H1 (cell line): ENCODE results near the gene SYTL1. TPM values are rescaled to one million over a fixed set of nuclear protein-coding genes. Genes with fewer than 3 reads are reported as not detected.

ENCODE experiments used
- CTCF ChIA-PET: fragments of 300-600 bp; sonication (Branson Sonifier 250); formaldehyde crosslinking; loops from one replicate; lab custom pipeline; 2021; ENCODE audit not compliant: partially characterized antibody; lab: Charles Lee
- POLR2A ChIA-PET: fragments of 300-600 bp; sonication (Branson Sonifier 250); formaldehyde crosslinking; loops from one replicate; lab custom pipeline; 2021; ENCODE audit warnings: inconsistent platforms; ENCODE audit not compliant: partially characterized antibody; lab: Charles Lee
- DNase-seq, 2 experiments: peaks; one replicate each; pipeline versions ENCODE4 v3.0.0 to v3.0.0-alpha.2; 2010 to 2022; ENCODE audit warnings: low spot score in 2 of 2, low read depth in 1 of 2, mixed read lengths in 1 of 2
- FAIRE-seq: peaks from 2 replicates; lab custom pipeline; 2011; peaks lifted over from hg19 to GRCh38; lab: Jason Lieb, UNC
- H2AFZ ChIP-seq: 2 replicates; pipeline ENCODE4 v1.8.1; 2012; ENCODE audit warnings: low read length, inconsistent platforms
- H2AK5ac ChIP-seq: 2 replicates; pipeline ENCODE4 v1.6.1; 2013; ENCODE audit warnings: low read depth, low read length
- H2BK120ac ChIP-seq: replicated peaks from 2 replicates; pipeline ENCODE3; 2013; ENCODE audit warnings: low read depth, low read length, inconsistent platforms
- H2BK12ac ChIP-seq: 2 replicates; pipeline ENCODE4 v1.6.1; 2013; ENCODE audit warnings: low read depth, low read length
- H2BK15ac ChIP-seq: 2 replicates; pipeline ENCODE4 v1.6.1; 2013; ENCODE audit warnings: low read length
- H2BK20ac ChIP-seq: 2 replicates; pipeline ENCODE4 v1.6.1; 2013; ENCODE audit warnings: low read length
- H2BK5ac ChIP-seq: 2 replicates; pipeline ENCODE4 v1.6.1; 2013; ENCODE audit warnings: low read depth, low read length
- H3K14ac ChIP-seq: 2 replicates; pipeline ENCODE4 v1.6.1; 2013; ENCODE audit warnings: inconsistent platforms; ENCODE audit not compliant: insufficient read length
- H3K18ac ChIP-seq: 2 replicates; pipeline ENCODE4 v1.6.1; 2013; ENCODE audit warnings: low read length; ENCODE audit errors: extremely low read depth
- H3K23ac ChIP-seq: 2 replicates; pipeline ENCODE4 v1.6.1; 2013; ENCODE audit warnings: inconsistent platforms; ENCODE audit not compliant: insufficient read length
- H3K23me2 ChIP-seq: 2 replicates; pipeline ENCODE4 v1.6.1; 2013; ENCODE audit warnings: low read depth, low read length
- H3K27ac ChIP-seq: 2 replicates; pipeline ENCODE4 v1.6.1; 2011; ENCODE audit warnings: low read depth, low read length, inconsistent platforms
- H3K27me3 ChIP-seq, 4 experiments: replicated peaks in 1 of 4; 1 replicate in 1 of 4; 2 replicates in 3 of 4; pipeline versions ENCODE4 v1.6.1 to v1.8.1; 2011 to 2013; ENCODE audit warnings: low read length in 3 of 4, mild to moderate bottlenecking in 3 of 4, inconsistent platforms in 2 of 4, mixed read lengths in 2 of 4, moderate library complexity in 1 of 4; ENCODE audit not compliant: control insufficient read depth in 3 of 4, insufficient read depth in 3 of 4; ENCODE audit errors: extremely low read depth in 1 of 4
- H3K36me3 ChIP-seq, 4 experiments: 2 replicates each; pipeline versions ENCODE4 v1.6.1 to v1.8.1; 2011 to 2013; ENCODE audit warnings: mild to moderate bottlenecking in 4 of 4, low read length in 3 of 4, moderate library complexity in 2 of 4, control low read depth in 1 of 4, inconsistent platforms in 1 of 4; ENCODE audit not compliant: insufficient read depth in 4 of 4, control insufficient read depth in 2 of 4
- H3K4ac ChIP-seq: replicated peaks from 2 replicates; pipeline ENCODE3; 2013; ENCODE audit warnings: low read length, low read depth, mixed read lengths, inconsistent platforms; ENCODE audit not compliant: insufficient read length
- H3K4me1 ChIP-seq, 4 experiments: replicated peaks in 1 of 4; 1 replicate in 1 of 4; 2 replicates in 3 of 4; pipeline versions ENCODE4 v1.6.1 to v1.8.1; 2011 to 2013; ENCODE audit warnings: low read length in 3 of 4, inconsistent platforms in 2 of 4, mixed read lengths in 1 of 4; ENCODE audit not compliant: insufficient read depth in 4 of 4, control insufficient read depth in 3 of 4
- H3K4me2 ChIP-seq, 2 experiments: 2 replicates each; pipeline versions ENCODE4 v1.6.1 to v1.8.1; 2011 to 2013; ENCODE audit warnings: low read depth in 2 of 2, low read length in 2 of 2, control low read depth in 1 of 2, inconsistent platforms in 1 of 2, mild to moderate bottlenecking in 1 of 2; ENCODE audit not compliant: insufficient read depth in 1 of 2
- H3K4me3 ChIP-seq, 4 experiments: fragments of 200-600, 300-600 bp in 1 of 4; sonication (generic), shearing (Covaris generic), sonication (Bioruptor Twin) in 1 of 4; 2 replicates each; pipeline versions ENCODE4 v1.5.1 to v1.8.1; 2011 to 2016; ENCODE audit warnings: low read length in 4 of 4, low read depth in 3 of 4, control low read depth in 2 of 4, inconsistent platforms in 2 of 4, mild to moderate bottlenecking in 2 of 4, mixed read lengths in 1 of 4, moderate library complexity in 1 of 4; ENCODE audit not compliant: insufficient read depth in 2 of 4; ENCODE audit errors: extremely low read depth in 1 of 4
- H3K56ac ChIP-seq: replicated peaks from 2 replicates; pipeline ENCODE3; 2013; ENCODE audit warnings: low read depth, mild to moderate bottlenecking, mixed read lengths, low read length, inconsistent platforms; ENCODE audit not compliant: insufficient read length
- H3K79me1 ChIP-seq: 2 replicates; pipeline ENCODE4 v1.6.1; 2013; ENCODE audit warnings: low read depth, low read length, control low read depth
- H3K79me2 ChIP-seq, 2 experiments: 2 replicates each; pipeline versions ENCODE4 v1.6.1 to v1.8.1; 2012 to 2013; ENCODE audit warnings: low read length in 2 of 2, mild to moderate bottlenecking in 2 of 2, inconsistent platforms in 1 of 2; ENCODE audit not compliant: insufficient read depth in 2 of 2, control insufficient read depth in 1 of 2
- H3K9ac ChIP-seq, 4 experiments: replicated peaks in 1 of 4; 1 replicate in 1 of 4; 2 replicates in 3 of 4; pipeline versions ENCODE4 v1.6.1 to v1.8.1; 2011 to 2013; ENCODE audit warnings: low read depth in 3 of 4, low read length in 3 of 4, control low read depth in 2 of 4, mild to moderate bottlenecking in 2 of 4, moderate library complexity in 2 of 4, inconsistent platforms in 1 of 4; ENCODE audit errors: extremely low read depth in 1 of 4
- H3K9me3 ChIP-seq, 2 experiments: 2 replicates each; pipeline versions ENCODE4 v1.6.1 to v1.8.1; 2012 to 2013; ENCODE audit warnings: mild to moderate bottlenecking in 2 of 2, moderate library complexity in 2 of 2, control low read depth in 1 of 2, inconsistent platforms in 1 of 2, low read depth in 1 of 2, low read length in 1 of 2, mixed read lengths in 1 of 2; ENCODE audit not compliant: insufficient read depth in 2 of 2
- H4K20me1 ChIP-seq, 2 experiments: replicated peaks in 1 of 2; 2 replicates each; pipeline versions ENCODE3 to v1.8.1; 2011 to 2013; ENCODE audit warnings: inconsistent platforms in 2 of 2, low read length in 2 of 2, mild to moderate bottlenecking in 1 of 2; ENCODE audit not compliant: insufficient read depth in 2 of 2, control insufficient read depth in 1 of 2
- H4K5ac ChIP-seq: 2 replicates; pipeline ENCODE4 v1.6.1; 2013; ENCODE audit warnings: low read length, low read depth, mixed read lengths, inconsistent platforms; ENCODE audit not compliant: insufficient read length
- H4K8ac ChIP-seq: 2 replicates; pipeline ENCODE4 v1.8.0; 2013; ENCODE audit warnings: mild to moderate bottlenecking, moderate library complexity, low read length, inconsistent platforms; ENCODE audit not compliant: insufficient read depth; ENCODE audit errors: extremely low read depth
- H4K91ac ChIP-seq: replicated peaks from 2 replicates; pipeline ENCODE3; 2013; ENCODE audit warnings: low read length, mixed read lengths, inconsistent platforms; ENCODE audit not compliant: insufficient read length
- ATF2 ChIP-seq: IDR thresholded peaks from 2 replicates; pipeline ENCODE4 v1.6.1; 2012; ENCODE audit warnings: low read length, inconsistent platforms
- CHD1 ChIP-seq: IDR thresholded peaks from 2 replicates; pipeline ENCODE4 v1.6.1; 2012; ENCODE audit warnings: low read depth, low read length, improper control_type of control experiment
- CTBP2 ChIP-seq: IDR thresholded peaks from 2 replicates; pipeline ENCODE4 v1.7.0; 2011; ENCODE audit warnings: borderline replicate concordance, mild to moderate bottlenecking, moderate library complexity, mixed read lengths, low read length; ENCODE audit not compliant: insufficient read depth, insufficient read length
- GABPA ChIP-seq: IDR thresholded peaks from 2 replicates; pipeline ENCODE4 v1.6.1; 2011; ENCODE audit warnings: mild to moderate bottlenecking, low read length, moderate library complexity, borderline replicate concordance; ENCODE audit not compliant: insufficient read depth
- KDM1A ChIP-seq: fragments of 200-600, 300-600 bp; sonication (generic); IDR thresholded peaks from 2 replicates; pipeline ENCODE4 v1.7.1; 2016; ENCODE audit warnings: mild to moderate bottlenecking, low read length, borderline replicate concordance
- RFX5 ChIP-seq: IDR thresholded peaks from 2 replicates; pipeline ENCODE4 v1.6.1; 2011; ENCODE audit warnings: low read depth, low read length, improper control_type of control experiment, borderline replicate concordance
- SP2 ChIP-seq: IDR thresholded peaks from 2 replicates; pipeline ENCODE4 v1.6.1; 2012; ENCODE audit warnings: mild to moderate bottlenecking, low read length, inconsistent platforms
- YY1 ChIP-seq: IDR thresholded peaks from 2 replicates; pipeline ENCODE4 v1.6.1; 2011; ENCODE audit warnings: low read depth, mild to moderate bottlenecking, low read length
- ZNF274 ChIP-seq: IDR thresholded peaks from 2 replicates; pipeline ENCODE4 v1.7.0; 2012; ENCODE audit warnings: low read length, borderline replicate concordance; ENCODE audit errors: extremely low read depth
- WGBS, 2 experiments: shearing (Covaris generic) in 1 of 2; methylation state at CpG; one replicate each; pipeline versions ENCODE4 v1.1.6 to v1.1.7; 2013 to 2015; ENCODE audit warnings: low lambda C conversion rate in 2 of 2, mixed read lengths in 2 of 2, inconsistent platforms in 1 of 2, low coverage in 1 of 2, missing lambda C conversion rate in 1 of 2; ENCODE audit not compliant: insufficient replicate concordance in 2 of 2, insufficient coverage in 1 of 2, insufficient read length in 1 of 2; ENCODE audit errors: extremely low coverage in 1 of 2, missing lambda C conversion rate in 1 of 2; 5-methylcytosine and 5-hydroxymethylcytosine counted together
- polyA plus RNA-seq, 7 experiments: library from polyadenylated mRNA; depleted of rRNA in 3 of 7; stranded (reverse) in 5 of 7; unstranded in 2 of 7; fragments of >200 nt in 5 of 7; fragments of 200-250 nt in 2 of 7; gene quantifications; 1 replicate in 5 of 7; 2 replicates in 1 of 7; 4 replicates in 1 of 7; pipeline versions ENCODE4 v1.2.1 to v1.2.3, GENCODE V29; 2011 to 2013; ENCODE audit warnings: missing spikeins in 2 of 7, mixed read lengths in 2 of 7
- total RNA-seq: library from RNA; stranded (reverse); fragmentation: NEBNext Ultra II Directional; extraction: Animal tissue kit (Norgen Biotek cat#: 25700); gene quantifications from 2 replicates; pipeline ENCODE4 v1.2.1, GENCODE V29; 2021

Gene SYTL1
- total and polyA plus RNA-seq, 2 of the 8 experiments (the other 6 are each of a cell fraction or from before 2014, with no cell fraction given) = 6.4 to 19.5 TPM

GRCh38 chr1:27381969-27382762, 40.3 kb downstream of the SYTL1 start:
- DNase-seq (no peak), FAIRE-seq (no peak)
- no peaks in the 10 kb centered on the region for H3K36me3 ChIP-seq
- no peak overlapping the region for H2AFZ ChIP-seq
- peak overlapping the region; percentile 39; the same call in 1 of the 2 replicates for H2BK12ac ChIP-seq
- 88% methylated on average over 9 of the region's 18 CpGs; no CpG with 5 or more reads in 1 of the 2 experiments for WGBS, 2 experiments
- ChIA-PET CTCF (interaction anchor here (0.5 to 18.9 kb wide), 23 partner anchors 8 to 387 kb away, joined by 3 to 625 read pairs (median 3); partner anchors contain the start of genes AHDC1, FCN3, GPR3 and MAP3K6), POLR2A (interaction anchor here (1.0 to 3.7 kb wide), 11 partner anchors 12 to 385 kb away, joined by 3 to 18 read pairs (median 3); partner anchors contain the start of genes MAP3K6 and SLC9A1)
- no peaks in the 10 kb centered on the region for H4K20me1 ChIP-seq
- H3K9me3 ChIP-seq = no peaks in the 10 kb centered on the region
- no peak overlapping the region for H2AK5ac ChIP-seq
- no peak overlapping the region for H2BK120ac ChIP-seq
- no peaks in the 10 kb centered on the region for H3K79me1 ChIP-seq
- peaks cover 0 to 16% (median 9%) of the 10 kb centered on the region in 4 experiments; a peak in 6 of 7 replicates for H3K27me3 ChIP-seq
- H3K4ac ChIP-seq = no peak overlapping the region
- H4K91ac ChIP-seq = no peak overlapping the region
- peaks cover 0 to 7% (median 0%) of the 10 kb centered on the region in 4 experiments; a peak in 2 of 7 replicates for H3K4me1 ChIP-seq
- H3K4me2 ChIP-seq = peak overlapping the region in 1 of 2 experiments; percentile 45; a peak in 2 of 4 replicates
- H3K18ac ChIP-seq = no peak overlapping the region
- no peak overlapping the region for H3K9ac ChIP-seq
- H3K56ac ChIP-seq = no peak overlapping the region
- peaks cover 4% of the 10 kb centered on the region; the same call in 1 of the 2 replicates for H3K23me2 ChIP-seq
- no peak overlapping the region for H4K8ac ChIP-seq
- H2BK5ac ChIP-seq = no peak overlapping the region
- no peak overlapping the region for H2BK20ac ChIP-seq
- H3K4me3 ChIP-seq = peak overlapping the region in 2 of 4 experiments; percentile 36 to 74; a peak in 4 of 8 replicates
- no peak overlapping the region for H4K5ac ChIP-seq
- H3K14ac ChIP-seq = no peak overlapping the region
- H3K23ac ChIP-seq = no peak overlapping the region
- H2BK15ac ChIP-seq = no peak overlapping the region
- no peak overlapping the region for H3K27ac ChIP-seq
- H3K79me2 ChIP-seq = no peaks in the 10 kb centered on the region
- TF ChIP-seq SP2 (no peak), CTBP2 (no peak), GABPA (no peak), RFX5 (no peak), YY1 (no peak), KDM1A (no peak), ATF2 (no peak), ZNF274 (no peak), CHD1 (no peak)
